CD4-positive, alpha-beta T cell treated with Interleukin-4 for 4 hours (primary cell): ENCODE data around the gene ICAM1.
A peak's percentile ranks its signal among the peaks of the same experiment; 100 is the strongest.
"Not testable (repeated sequence)": the region's sequence is repeated elsewhere in the genome, so short reads cannot be mapped to it uniquely, and the experiment has no call there.

Source experiments
- DNase-seq: peaks from one replicate; pipeline ENCODE4 v3.0.0-alpha.2; 2020

The ICAM1 gene

GRCh38 chr19:10279737-10280442 is 9.0 kb downstream of the ICAM1 start:
- no peak for DNase-seq

- not testable (repeated sequence) for DNase-seq
Observed at GRCh38 chr19:10282043-10282442, 11.1 kb downstream of the ICAM1 start.

- no peak for DNase-seq
Observed at GRCh38 chr19:10283301-10284064, 12.6 kb downstream of the ICAM1 start.

GRCh38 chr19:10284065-10284959 is 13.4 kb downstream of the ICAM1 start:
- no peak for DNase-seq

- DNase-seq = no peak
Observed at GRCh38 chr19:10284960-10285278, 14.0 kb downstream of the ICAM1 start.

- DNase-seq = no peak
Observed at GRCh38 chr19:10285393-10285792, 14.5 kb downstream of the ICAM1 start.

GRCh38 chr19:10286803-10287737 is 16.1 kb downstream of the ICAM1 start, which contains the start of gene ICAM4:
Gene ICAM4, plus strand, starts transcription at chr19:10286955. Its CDS starts 58 bp downstream, at chr19:10287013.
- DNase-seq = no peak

- no peak for DNase-seq
Observed at GRCh38 chr19:10288662-10289166, 17.8 kb downstream of the ICAM1 start.

- peak; percentile 43 for DNase-seq
Observed at GRCh38 chr19:10289167-10289835, 18.4 kb downstream of the ICAM1 start.

GRCh38 chr19:10289836-10290356 is 19.0 kb downstream of the ICAM1 start, which contains the start of gene ICAM5:
Gene ICAM5, plus strand, starts transcription at chr19:10289952. Its CDS starts 92 bp downstream, at chr19:10290044.
- no peak for DNase-seq

- DNase-seq = no peak
Observed at GRCh38 chr19:10290357-10290875, 19.5 kb downstream of the ICAM1 start.

- peak; percentile 46 for DNase-seq
Observed at GRCh38 chr19:10290876-10291553, 20.1 kb downstream of the ICAM1 start.

- no peak for DNase-seq
Observed at GRCh38 chr19:10291554-10292205, 20.8 kb downstream of the ICAM1 start.

GRCh38 chr19:10292206-10292788 is 21.4 kb downstream of the ICAM1 start:
- peak; percentile 39 for DNase-seq

GRCh38 chr19:10292789-10293636 is 22.1 kb downstream of the ICAM1 start:
- DNase-seq = no peak

GRCh38 chr19:10293637-10294367 is 22.9 kb downstream of the ICAM1 start:
- no peak for DNase-seq

- DNase-seq = no peak
Observed at GRCh38 chr19:10294368-10294697, 23.4 kb downstream of the ICAM1 start.
